Breast epithelium (tissue), 4 donors: ENCODE measurements around the gene KCNK15. TPM values are rescaled to one million over a fixed set of nuclear protein-coding genes. Genes with fewer than 3 reads are reported as not detected.

Experiments
- DNase-seq, 2 donors: peaks; one replicate each; pipeline ENCODE4 v3.0.0-alpha.2; 2019; ENCODE audit warnings: low spot score in 2 of 2
- H3K27ac ChIP-seq, 2 donors: fragments of 200-600 bp; sonication (generic) in 1 of 2; one replicate each; pipeline ENCODE4 v1.5.1; 2016 to 2019; ENCODE audit warnings: mild to moderate bottlenecking in 1 of 2
- H3K27me3 ChIP-seq, 2 donors: fragments of 200-600 bp; sonication (generic) in 1 of 2; one replicate each; pipeline versions ENCODE4 v1.5.1 to v1.6.0; 2017 to 2019; ENCODE audit warnings: control low read depth in 1 of 2, mild to moderate bottlenecking in 1 of 2
- H3K36me3 ChIP-seq: fragments of 200-600 bp; one replicate; pipeline ENCODE4 v1.5.1; 2019
- H3K4me1 ChIP-seq, 2 donors: fragments of 200-600 bp; sonication (generic); one replicate each; pipeline ENCODE4 v1.5.1; 2016 to 2019; ENCODE audit warnings: control low read depth in 1 of 2
- H3K4me3 ChIP-seq, 3 donors: fragments of 200-600 bp; sonication (generic); 1 replicate in 2 of 3; 2 replicates in 1 of 3; pipeline ENCODE4 v1.5.1; 2016 to 2019; ENCODE audit warnings: mild to moderate bottlenecking in 3 of 3, moderate library complexity in 2 of 3
- H3K9me3 ChIP-seq, 2 donors: fragments of 200-600 bp; sonication (generic) in 1 of 2; one replicate each; pipeline ENCODE4 v1.5.1; 2016 to 2019; ENCODE audit warnings: control low read depth in 1 of 2
- POLR2A ChIP-seq: fragments of 450-650 bp; IDR thresholded peaks from one replicate; pipeline ENCODE4 v1.6.1; 2016; ENCODE audit warnings: antibody characterized with exemption, mild to moderate bottlenecking, moderate library complexity
- POLR2AphosphoS5 ChIP-seq, 3 donors: sonication (generic); formaldehyde crosslinking; IDR thresholded peaks; one replicate each; pipeline ENCODE4 v1.6.1; 2017; ENCODE audit warnings: antibody characterized with exemption in 3 of 3
- intact Hi-C: fragments of 100-400 bp; cut with DNase I; formaldehyde crosslinking; loops from one replicate; pipeline ENCODE4 v1.15.1; 2023; ENCODE audit warnings: low total_unique reads
- total RNA-seq, 3 donors: library from RNA; depleted of rRNA; stranded (reverse); fragments of >200 nt; gene quantifications; one replicate each; pipeline ENCODE4 v1.1.0, GENCODE V29; 2016
- TF ChIP-seq, protein P1 (sequence below), 3 donors: fragments of 450-650 bp; IDR thresholded peaks; one replicate each; pipeline ENCODE4 v1.5.1; 2016 to 2017; ENCODE audit warnings: antibody characterized with exemption in 3 of 3, mild to moderate bottlenecking in 3 of 3, moderate library complexity in 3 of 3

KCNK15 gene
- total RNA-seq, 3 donors from 2014 or later = 5.0 to 7.3 (median 5.6) TPM

DNA sequence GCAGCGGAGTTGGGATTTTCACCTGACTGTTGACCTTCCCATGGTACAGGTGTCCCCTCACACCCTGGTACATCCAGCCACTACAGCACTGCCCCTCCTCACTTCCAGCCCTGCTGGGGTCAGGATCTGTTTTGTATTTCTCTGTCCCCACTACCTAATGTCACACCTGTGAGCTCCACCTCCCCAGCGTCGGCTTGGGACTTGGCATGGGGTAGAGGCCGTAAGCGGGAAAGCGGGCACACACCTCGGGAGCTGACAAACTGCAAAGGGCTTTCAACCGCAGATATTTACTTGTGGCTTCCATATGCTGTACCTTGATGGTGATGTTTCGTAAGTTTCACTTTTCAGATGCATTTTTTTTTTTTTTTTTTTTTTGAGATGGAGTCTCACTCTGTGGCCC is 35.9 kb upstream of the KCNK15 start:
- TF ChIP-seq POLR2A (no peak), POLR2AphosphoS5 (IDR thresholded peaks at IDR 0.05) (no peak)
- TF ChIP-seq, protein P1, sequence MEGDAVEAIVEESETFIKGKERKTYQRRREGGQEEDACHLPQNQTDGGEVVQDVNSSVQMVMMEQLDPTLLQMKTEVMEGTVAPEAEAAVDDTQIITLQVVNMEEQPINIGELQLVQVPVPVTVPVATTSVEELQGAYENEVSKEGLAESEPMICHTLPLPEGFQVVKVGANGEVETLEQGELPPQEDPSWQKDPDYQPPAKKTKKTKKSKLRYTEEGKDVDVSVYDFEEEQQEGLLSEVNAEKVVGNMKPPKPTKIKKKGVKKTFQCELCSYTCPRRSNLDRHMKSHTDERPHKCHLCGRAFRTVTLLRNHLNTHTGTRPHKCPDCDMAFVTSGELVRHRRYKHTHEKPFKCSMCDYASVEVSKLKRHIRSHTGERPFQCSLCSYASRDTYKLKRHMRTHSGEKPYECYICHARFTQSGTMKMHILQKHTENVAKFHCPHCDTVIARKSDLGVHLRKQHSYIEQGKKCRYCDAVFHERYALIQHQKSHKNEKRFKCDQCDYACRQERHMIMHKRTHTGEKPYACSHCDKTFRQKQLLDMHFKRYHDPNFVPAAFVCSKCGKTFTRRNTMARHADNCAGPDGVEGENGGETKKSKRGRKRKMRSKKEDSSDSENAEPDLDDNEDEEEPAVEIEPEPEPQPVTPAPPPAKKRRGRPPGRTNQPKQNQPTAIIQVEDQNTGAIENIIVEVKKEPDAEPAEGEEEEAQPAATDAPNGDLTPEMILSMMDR (IDR thresholded peaks at IDR 0.05) = no peak
- no peak overlapping the region for H3K27ac ChIP-seq
- peaks cover 0 to 18% of the 10 kb centered on the region in 2 donors for H3K4me1 ChIP-seq
- H3K9me3 ChIP-seq = no peaks in the 10 kb centered on the region
- peaks cover 0 to 3% of the 10 kb centered on the region in 2 donors for H3K27me3 ChIP-seq
- no peak overlapping the region for H3K4me3 ChIP-seq
- intact Hi-C loops = no loop called here
- no peak for DNase-seq
- no peaks in the 10 kb centered on the region for H3K36me3 ChIP-seq

DNA sequence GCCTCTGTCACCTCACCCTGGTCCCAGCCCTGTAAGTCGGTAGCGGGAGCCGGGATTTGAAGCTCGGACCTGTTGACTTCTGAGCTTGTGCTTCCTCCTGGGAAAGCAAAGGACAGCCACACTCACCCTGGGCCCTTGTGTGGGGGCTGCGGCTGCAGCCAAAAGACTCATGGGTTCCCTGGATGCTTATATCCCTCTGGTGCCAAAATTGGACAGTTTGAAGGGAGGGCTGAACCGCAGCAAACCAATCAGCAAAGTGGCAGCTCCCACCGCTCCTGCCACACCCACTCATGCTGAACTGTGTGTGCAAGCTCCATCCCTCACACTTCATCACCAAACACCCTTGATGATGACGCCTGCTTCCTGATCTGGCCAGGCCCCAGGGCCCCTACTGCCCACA is 34.4 kb upstream of the KCNK15 start:
- DNase-seq = no peak
- Histone ChIP-seq H3K4me1 (peaks cover 3 to 31% of the 10 kb centered on the region in 2 donors), H3K27ac (peak overlapping the region in 1 of 2 donors; percentile 40), H3K27me3 (peaks cover 0 to 3% of the 10 kb centered on the region in 2 donors), H3K4me3 (no peak overlapping the region), H3K9me3 (no peaks in the 10 kb centered on the region), H3K36me3 (no peaks in the 10 kb centered on the region)
- TF ChIP-seq, protein P1 (IDR thresholded peaks at IDR 0.05) = no peak
- no peak for TF ChIP-seq POLR2A
- no peak for TF ChIP-seq POLR2AphosphoS5 (IDR thresholded peaks at IDR 0.05)
- intact Hi-C loops = no loop called here

DNA sequence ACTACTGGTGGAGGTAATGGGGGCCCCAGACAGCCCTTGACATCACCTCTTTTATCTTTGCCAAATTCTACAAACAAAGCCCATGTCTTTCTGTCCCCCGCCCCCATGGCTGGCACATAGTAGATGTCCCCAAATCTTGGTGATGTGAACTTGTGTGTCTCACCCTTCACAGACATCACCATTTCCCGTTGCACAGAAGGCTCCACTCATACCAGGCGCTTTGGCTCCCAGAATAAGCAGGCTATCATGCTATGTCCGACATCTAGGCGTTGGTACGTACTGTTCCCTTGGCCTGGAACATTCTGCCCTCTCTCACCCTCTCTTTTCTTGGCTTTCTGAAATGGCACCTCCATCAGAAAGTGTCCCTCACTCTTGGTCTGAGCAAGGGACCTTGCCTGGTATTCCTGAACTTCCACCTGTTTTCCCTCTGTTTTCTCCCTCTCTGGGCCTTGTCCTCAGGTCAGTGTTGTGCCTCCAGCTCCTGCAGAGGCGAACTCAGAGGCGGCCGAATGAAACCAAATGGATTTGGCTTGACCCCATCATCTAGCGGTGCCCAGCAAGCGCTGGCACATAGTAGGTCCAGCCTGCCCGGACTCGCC is 31.5 kb upstream of the KCNK15 start:
- peak overlapping the region; percentile 49 to 77 for H3K27ac ChIP-seq
- peaks cover 0 to 3% of the 10 kb centered on the region in 2 donors for H3K27me3 ChIP-seq
- no peaks in the 10 kb centered on the region for H3K36me3 ChIP-seq
- DNase-seq = peak in 1 of 2 donors; percentile 66
- TF ChIP-seq POLR2AphosphoS5 (IDR thresholded peaks at IDR 0.05) = peak in 1 of 3 donors; percentile 8
- TF ChIP-seq POLR2A = no peak
- TF ChIP-seq, protein P1 (IDR thresholded peaks at IDR 0.05) = no peak
- H3K4me3 ChIP-seq = peak overlapping the region in 2 of 3 donors; percentile 36 to 58
- intact Hi-C loops = no loop called here
- no peaks in the 10 kb centered on the region for H3K9me3 ChIP-seq
- peaks cover 3 to 34% of the 10 kb centered on the region in 2 donors for H3K4me1 ChIP-seq

DNA sequence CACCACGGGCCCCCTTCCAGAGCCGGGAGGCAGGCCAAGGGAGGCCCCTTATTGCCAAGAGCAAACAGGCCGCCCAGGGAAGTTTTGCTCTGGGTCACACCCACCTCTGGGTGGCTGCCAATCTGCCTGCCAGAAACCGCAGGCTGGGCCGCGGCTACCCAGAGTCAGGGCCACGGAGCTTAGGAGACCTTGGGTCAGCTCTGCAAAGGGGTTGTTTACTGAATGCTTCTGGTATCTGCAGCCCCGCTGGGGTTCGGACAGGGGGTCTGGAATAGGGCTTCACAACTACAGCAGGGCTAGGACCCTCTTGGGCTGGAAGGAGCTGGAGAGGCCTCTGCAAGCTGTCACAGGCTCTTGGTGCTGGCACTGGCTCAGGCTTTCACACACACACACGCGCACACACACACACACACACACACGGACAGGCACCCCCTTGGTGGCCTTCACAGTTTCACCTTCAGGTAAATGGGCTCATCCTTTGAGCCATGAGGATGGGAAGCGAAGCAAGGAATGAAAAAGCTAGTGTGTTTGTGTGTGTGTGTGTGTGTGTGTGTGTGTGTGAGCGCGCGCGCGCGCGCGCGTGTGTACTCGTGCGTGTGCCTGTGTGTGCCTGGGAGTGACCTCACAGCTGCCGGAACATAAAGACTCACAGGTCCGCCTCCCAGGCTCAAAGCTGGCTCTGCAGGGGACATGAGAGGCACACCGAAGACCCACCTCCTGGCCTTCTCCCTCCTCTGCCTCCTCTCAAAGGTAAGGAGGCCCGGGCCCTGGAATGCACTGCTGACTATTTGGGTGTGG is 30.8 kb upstream of the KCNK15 start, which contains the start of gene CCN5:
CCN5 (plus strand) TSS at position 669 of the 798 bp plus-strand sequence; CDS start at position 691, 22 bp downstream.
- no peak for TF ChIP-seq POLR2A
- TF ChIP-seq POLR2AphosphoS5 (IDR thresholded peaks at IDR 0.05) = peak in 2 of 3 donors; percentile 10 to 29
- peaks cover 0 to 3% of the 10 kb centered on the region in 2 donors for H3K27me3 ChIP-seq
- no peaks in the 10 kb centered on the region for H3K9me3 ChIP-seq
- peak within 1 kb of the TSS; percentile 9 to 58 (median 36) for H3K4me3 ChIP-seq
- H3K36me3 ChIP-seq = no peaks in the 10 kb centered on the region
- peak within 1 kb of the TSS; percentile 49 to 77 for H3K27ac ChIP-seq
- intact Hi-C loops = no loop called here
- DNase-seq = peak; percentile 80 to 85
- H3K4me1 ChIP-seq = peaks cover 3 to 34% of the 10 kb centered on the region in 2 donors

DNA sequence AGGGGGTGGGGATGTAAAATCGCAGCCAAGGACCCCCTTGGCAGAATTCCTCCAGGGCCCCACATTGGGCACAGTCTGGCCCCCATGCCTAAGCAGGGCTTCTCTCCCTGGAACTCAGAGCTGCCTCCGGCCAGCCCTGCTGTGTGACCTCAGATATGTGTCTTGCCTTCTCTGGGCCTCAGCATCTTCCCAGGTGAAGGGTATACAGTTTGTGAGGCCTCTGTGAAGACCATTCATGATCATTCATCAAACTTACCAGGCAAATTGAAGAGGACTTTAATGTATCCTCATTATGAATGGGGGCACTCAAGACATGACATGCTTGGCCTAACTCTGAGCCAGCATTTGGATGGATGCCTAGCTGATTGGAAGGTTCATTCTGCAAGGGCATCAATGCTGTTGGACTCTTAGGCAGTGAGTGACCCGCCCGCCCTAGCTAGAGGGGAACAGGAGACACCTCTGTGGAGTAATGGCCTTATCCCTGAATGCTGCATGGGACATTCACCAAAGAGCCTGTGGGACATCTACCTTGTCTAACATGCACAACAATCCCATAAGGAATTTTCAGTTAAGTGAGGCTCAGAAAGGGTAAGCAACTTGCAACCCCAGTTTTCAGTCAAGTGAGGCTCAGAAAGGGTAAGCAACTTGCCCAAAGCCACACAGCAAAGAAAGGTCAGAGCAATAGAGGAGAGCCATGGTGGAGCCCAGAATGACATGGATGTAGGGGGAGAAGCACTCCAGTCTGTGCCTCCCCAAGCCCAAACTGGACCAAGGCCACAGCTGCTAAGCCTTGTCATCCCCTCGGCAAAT is 30.0 kb upstream of the KCNK15 start:
- intact Hi-C loops = no loop called here

More for the DNA sequence above, 30.0 kb upstream of the KCNK15 start:
- no peak for DNase-seq
- Histone ChIP-seq H3K36me3 (no peaks in the 10 kb centered on the region), H3K4me1 (peaks cover 3 to 34% of the 10 kb centered on the region in 2 donors), H3K27me3 (peaks cover 0 to 3% of the 10 kb centered on the region in 2 donors), H3K27ac (peak overlapping the region; percentile 49 to 77), H3K4me3 (peak overlapping the region; percentile 5 to 58 (median 36)), H3K9me3 (no peaks in the 10 kb centered on the region)
- TF ChIP-seq POLR2A (no peak), POLR2AphosphoS5 (IDR thresholded peaks at IDR 0.05) (no peak)
- TF ChIP-seq, protein P1 (IDR thresholded peaks at IDR 0.05) = no peak
